Measurements from ENCODE around the gene QKI. TPM values are rescaled to one million over a fixed set of nuclear protein-coding genes. Genes with fewer than 3 reads are reported as not detected.

QKI gene
- total RNA-seq, 1 donor from 2014 or later: 460 TPM

DNA sequence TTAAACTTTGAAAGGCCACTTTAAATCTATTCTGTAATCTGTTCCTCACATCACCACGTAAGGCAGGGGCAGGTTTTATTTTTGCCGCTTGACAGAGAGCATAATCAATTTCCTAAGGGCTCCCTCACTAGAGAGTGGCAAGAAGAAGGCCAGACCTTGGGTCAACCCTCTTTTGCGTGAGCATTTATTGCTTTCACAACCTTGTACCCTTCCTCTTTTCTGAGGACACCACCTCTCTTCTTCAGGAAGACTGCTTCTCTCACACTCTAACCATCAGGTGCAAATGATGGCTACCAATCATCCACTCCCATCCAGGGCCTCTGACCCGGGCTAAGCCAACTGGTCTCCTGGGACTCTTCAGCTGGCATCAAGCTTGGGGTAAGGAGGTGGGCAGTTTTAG is 25.2 kb upstream of the QKI start:
- intact Hi-C loops (cut with DNase I): no loop called here
- DNase-seq (ENCODE audit: low spot score): no peak

DNA sequence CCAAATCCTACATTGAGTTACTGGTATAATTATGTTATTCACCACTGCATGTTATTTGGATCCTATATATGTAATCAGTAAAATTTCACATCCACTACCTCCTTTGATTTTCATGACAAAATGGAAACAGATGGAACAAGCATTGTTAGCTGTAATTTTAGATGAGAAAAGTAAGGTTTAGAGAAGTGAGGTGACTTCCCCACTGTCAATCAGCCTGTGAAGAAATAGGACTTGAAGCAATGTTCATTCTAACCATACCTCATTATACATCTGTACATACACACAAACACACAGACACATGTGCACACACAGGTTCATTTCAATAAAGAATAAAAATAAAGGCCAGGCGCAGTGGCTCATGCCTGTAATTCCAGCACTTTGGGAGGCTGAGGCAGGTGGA is 23.7 kb upstream of the QKI start:
- intact Hi-C loops (cut with DNase I): no loop called here
- no peak for DNase-seq (ENCODE audit: low spot score)

DNA sequence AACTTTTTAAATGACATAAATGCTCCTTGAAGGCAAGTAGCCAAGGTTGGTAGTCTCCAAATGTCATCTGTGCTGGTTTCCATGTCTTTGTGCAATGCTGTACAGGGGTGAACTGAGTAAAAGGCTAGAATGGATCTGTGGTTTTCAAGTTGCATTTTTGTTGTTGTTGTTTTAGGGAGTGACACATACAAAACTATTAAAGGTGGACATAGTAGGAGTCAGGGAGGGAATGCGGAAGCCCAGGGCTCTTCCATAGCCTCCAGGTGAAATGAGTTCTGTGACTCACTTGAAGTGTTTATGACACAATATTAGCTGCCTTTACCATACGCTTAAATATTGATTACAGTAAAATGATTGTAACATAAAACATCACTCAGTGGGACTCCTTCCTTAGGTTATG is 22.5 kb upstream of the QKI start:
- intact Hi-C loops (cut with DNase I): no loop called here
- no peak for DNase-seq (ENCODE audit: low spot score)

DNA sequence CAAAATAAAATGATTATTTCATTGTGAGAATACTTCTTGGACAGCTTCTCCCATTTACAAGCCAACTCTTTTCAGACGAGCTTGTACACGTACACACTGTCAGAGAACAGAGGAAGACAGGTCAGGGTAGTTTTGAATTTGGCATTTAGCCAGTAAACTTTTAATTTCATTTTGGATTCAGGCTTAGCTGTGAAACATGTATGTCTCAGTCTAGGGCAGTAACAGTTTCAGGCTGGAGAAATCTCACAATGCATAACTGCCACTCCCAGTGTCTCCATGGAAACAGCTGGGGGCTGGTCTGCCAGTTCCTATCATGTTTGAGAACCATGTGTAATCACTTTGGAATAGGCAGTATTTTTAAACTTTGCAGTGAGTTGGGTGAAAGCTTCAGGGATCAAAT is 22.0 kb upstream of the QKI start:
- intact Hi-C loops (cut with DNase I): no loop called here
- DNase-seq (ENCODE audit: low spot score): no peak

DNA sequence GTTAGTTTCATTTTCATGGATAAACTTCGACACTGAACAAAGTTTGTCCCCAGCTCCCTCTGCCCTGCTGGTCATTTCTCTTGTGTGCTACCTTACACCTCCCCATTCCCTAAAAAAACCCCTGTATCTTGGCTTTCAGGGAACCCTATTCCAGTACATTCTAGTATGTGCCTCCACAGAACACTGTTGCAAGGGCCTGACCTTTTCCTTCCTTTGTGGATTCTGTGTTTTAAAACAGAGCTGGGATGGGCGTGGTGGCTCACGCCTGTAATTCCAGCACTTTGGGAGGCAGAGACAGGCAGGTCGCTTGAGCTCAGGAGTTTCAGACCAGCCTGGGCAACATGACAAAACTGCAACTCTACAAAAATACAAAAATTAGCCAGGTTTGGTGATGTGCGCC is 20.6 kb upstream of the QKI start:
- intact Hi-C loops (cut with DNase I): no loop called here
- no peak for DNase-seq (ENCODE audit: low spot score)

DNA sequence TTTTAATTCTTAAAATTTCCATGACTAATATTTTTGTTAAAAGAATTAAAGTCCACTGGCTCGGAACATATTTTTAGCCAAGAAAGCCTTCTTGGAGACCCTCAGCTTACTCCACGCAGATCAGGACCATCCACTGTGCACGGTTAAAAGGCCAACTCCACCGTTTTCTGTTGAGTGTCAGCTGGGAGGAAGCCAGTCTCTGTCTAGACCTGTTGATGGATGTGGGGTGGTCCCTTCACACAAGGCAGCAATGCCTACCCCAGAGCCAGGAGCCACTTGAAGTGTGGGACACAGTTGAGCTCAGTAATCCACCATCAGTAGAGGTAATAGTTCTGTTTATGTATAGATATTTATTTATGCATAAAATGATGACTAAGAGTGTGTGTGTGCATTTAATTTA is 19.9 kb upstream of the QKI start:
- intact Hi-C loops (cut with DNase I): loop anchor here (5.0 kb wide), 1 partner anchor 37 kb away; no protein-coding TSS in a partner anchor
- no peak for DNase-seq (ENCODE audit: low spot score)

DNA sequence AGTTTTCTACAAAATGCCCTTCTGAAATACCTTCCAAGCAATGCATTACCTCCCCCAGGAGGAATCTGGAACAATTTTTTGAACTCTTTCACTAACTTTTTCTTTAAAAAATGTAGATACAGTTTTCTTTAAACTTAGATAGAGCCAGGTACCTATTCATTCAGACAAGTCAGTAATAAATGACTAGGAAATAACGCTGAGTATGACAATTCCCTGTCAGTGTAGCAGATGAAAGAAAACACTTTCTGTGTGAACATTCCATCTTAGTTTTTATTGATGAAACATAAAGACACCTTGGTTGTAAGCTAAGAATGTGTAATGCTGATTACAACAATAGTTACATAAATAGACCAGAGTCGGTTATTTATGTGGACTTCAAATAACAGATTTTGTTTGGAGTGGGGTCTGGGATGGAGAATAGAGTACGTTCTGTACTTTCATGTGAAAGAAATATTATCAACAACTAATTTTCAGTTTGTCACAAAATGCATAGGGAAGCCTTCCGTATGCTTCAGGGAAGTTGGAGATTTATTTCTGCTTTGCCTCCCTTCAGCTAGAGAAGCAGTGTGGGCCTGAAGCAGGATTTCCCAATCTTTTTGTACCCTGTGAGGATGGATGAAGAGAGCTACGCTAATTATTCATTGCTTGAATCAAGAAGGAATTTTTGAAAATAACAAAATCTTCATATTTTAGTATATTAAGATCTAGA is 19.2 kb upstream of the QKI start:
- intact Hi-C loops (cut with DNase I): loop anchor here (5.0 kb wide), 1 partner anchor 38 kb away; no protein-coding TSS in a partner anchor
- DNase-seq (ENCODE audit: low spot score): no peak

DNA sequence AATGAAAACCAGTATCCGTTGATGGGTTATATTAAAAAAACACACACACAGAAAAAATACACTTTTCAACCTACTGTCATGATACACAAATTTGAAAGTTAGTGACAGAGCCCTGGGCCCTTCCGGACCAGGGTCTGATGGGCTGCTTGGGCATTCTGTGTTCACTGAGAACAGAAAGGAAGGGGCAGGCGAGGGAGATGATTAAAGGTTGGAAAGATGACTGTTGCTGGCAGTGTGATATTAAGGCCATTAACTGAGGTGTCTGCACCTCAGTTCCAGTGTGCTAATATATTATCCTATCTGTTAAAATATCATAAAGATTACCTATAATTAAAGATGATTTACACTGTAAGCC is 18.7 kb upstream of the QKI start:
- DNase-seq (ENCODE audit: low spot score): no peak
- intact Hi-C loops (cut with DNase I): loop anchor here (5.0 kb wide), 1 partner anchor 39 kb away; no protein-coding TSS in a partner anchor

DNA sequence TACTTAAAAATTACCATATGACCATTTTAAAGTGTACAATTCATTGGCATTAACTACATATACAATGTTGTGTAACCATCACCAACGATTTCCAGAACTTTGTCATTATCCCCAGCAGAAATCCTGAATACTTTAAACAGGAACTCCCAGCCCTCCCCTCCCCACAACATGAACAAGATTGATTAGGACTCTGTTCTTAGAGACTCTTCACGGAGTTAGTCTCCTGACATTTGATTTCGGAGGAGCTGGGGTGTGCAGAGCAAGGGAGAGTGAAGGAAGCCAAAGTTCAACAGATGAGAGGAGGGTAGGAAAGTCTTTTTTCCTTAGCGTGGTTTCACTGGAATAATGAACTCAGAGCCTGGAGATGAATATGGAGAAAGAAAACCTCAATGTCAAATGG is 17.2 kb upstream of the QKI start:
- intact Hi-C loops (cut with DNase I): loop anchor here (5.0 kb wide), 1 partner anchor 40 kb away; no protein-coding TSS in a partner anchor
- no peak for DNase-seq (ENCODE audit: low spot score)

DNA sequence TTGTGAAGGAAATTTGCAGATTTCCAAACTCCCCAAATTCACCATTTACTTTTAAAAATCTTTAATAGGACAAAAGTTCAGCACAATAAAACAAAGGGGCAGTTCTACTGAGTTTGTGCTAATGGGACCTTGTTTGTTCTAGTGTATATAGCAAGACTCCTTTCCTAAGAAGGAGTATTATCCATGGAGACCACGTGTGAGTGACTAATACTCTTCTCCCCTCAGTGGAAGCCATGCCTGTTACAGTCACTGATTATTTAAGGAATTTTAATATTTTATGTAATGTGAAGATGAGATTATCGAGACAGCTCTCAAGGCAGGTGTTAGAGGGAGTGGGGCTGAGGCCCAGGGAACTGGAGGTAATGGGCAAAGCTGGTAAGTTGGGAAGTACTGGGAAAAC is 16.4 kb upstream of the QKI start:
- intact Hi-C loops (cut with DNase I): loop anchor here (5.0 kb wide), 1 partner anchor 41 kb away; no protein-coding TSS in a partner anchor

DNA sequence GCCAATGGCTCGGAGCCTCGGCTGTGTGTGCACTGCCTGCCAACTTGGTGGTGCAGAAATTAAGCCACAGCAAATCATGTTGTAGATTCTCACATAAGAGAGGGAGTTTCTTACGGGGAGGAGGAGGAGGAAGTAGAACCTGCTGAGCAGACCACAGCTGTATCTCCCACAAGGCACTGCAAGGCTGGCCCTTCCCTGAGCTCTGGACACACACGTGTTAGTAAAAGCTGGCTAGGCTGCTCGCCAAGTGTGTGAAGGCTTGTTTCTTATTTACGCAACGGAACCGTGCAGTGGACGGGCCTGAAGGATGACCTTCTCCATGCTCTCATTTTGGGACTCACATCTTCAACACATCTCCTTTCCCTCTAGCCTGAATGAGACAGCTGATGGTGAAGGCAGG is 15.7 kb upstream of the QKI start:
- intact Hi-C loops (cut with DNase I): loop anchor here (5.0 kb wide), 1 partner anchor 42 kb away; no protein-coding TSS in a partner anchor
- DNase-seq (ENCODE audit: low spot score): no peak

More for the DNA sequence above, 16.4 kb upstream of the QKI start:
- DNase-seq (ENCODE audit: low spot score): no peak

DNA sequence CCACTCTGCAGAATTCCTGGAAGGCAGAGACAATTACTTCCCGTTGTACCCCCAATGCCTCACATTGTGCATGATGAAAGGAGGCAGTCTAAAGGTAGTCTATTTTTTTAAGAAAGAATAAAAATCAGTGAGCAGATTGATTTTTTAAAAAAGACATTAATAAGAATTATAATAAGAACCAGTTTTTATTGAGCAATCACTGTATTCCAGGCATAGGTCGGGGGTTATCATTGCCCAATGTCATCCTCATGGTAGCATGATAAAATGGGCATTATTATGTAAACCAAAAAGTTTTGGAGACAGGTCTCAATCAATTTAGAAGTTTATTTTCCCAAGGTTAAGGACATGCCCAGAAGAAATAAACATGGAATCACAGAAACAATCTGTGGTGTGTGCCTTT is 14.0 kb upstream of the QKI start:
- intact Hi-C loops (cut with DNase I): no loop called here
- no peak for DNase-seq (ENCODE audit: low spot score)

DNA sequence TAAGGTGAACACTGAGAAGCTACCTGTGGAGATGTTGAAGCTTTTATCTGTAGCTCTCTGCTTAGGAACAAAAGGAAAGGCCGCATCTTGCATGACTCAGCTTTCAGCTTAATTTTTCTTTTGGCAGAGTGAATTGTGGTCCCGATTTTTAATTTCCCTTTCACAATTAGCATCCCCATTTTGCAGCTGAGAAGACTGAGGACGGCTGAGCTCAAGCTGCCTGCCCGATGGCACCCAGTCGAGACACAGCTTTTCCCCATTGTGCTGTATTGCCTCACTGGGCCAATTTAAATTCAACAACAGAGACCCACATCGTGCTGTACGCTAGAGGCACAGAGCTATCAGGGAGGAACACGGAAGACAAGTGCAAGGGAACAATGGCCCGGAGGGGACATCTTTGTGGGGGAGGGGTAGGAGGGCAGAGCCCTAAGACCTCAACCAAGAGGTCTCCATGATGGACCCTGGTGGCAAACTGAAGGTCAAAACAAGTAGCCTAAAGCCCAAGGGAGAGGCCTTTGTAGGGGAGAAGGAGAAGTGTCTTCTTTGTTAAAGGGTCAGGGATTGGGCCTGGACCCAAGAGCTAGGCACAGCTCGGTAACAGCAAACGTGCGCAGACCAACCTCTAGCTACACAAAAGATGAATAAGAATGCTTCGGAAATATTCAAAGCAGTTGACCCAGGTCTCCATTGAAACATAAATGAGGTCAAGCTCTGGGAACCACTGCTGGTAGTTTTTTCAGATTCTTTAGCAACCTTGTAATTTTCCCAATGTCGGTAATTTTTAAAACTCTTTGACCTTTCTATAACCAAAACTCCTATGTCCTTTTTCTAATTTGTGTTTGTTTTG is 13.3 kb upstream of the QKI start:
- DNase-seq (ENCODE audit: low spot score): no peak
- intact Hi-C loops (cut with DNase I): no loop called here

DNA sequence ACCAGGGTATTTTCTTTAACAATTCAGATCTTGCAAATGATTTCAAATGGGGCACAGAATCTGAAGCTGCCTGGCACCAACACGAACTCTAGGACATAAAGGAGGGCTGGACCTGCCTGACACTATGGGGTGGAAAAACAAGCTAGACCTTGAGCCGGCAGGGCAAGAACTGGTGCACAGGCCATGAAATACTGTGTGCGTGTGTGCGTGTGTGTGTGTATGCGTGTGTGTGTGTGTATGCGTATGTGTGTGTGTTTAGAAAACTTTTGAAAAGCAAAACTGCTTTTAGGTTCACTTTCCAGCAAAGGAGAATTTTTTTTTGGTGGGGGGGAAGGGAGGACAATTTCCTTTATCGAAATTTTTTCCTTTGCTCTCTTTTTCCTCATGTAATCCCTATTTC is 11.9 kb upstream of the QKI start:
- intact Hi-C loops (cut with DNase I): no loop called here
- no peak for DNase-seq (ENCODE audit: low spot score)

DNA sequence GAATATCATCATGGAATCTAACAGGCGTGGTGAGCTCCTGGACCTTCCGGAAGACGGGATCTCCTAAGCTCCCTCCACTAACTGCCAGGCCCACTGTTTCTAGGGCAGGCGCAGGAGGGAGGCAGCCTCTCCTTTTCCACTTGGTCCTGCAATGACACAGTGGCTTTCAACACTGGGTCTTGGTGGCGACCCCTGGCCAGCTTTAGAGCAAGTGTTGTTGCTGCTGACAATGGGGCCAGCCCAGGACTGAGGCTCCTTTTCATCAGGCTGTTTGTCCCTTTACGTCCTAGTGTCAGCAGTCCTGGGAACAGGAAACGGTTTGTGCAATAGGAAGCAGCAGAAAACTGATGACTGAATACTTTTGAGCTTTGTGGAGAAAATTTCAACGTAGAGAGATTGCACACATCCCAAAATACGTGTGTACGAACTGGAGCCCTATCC is 9.7 kb upstream of the QKI start:
- intact Hi-C loops (cut with DNase I): no loop called here
- DNase-seq (ENCODE audit: low spot score): no peak

DNA sequence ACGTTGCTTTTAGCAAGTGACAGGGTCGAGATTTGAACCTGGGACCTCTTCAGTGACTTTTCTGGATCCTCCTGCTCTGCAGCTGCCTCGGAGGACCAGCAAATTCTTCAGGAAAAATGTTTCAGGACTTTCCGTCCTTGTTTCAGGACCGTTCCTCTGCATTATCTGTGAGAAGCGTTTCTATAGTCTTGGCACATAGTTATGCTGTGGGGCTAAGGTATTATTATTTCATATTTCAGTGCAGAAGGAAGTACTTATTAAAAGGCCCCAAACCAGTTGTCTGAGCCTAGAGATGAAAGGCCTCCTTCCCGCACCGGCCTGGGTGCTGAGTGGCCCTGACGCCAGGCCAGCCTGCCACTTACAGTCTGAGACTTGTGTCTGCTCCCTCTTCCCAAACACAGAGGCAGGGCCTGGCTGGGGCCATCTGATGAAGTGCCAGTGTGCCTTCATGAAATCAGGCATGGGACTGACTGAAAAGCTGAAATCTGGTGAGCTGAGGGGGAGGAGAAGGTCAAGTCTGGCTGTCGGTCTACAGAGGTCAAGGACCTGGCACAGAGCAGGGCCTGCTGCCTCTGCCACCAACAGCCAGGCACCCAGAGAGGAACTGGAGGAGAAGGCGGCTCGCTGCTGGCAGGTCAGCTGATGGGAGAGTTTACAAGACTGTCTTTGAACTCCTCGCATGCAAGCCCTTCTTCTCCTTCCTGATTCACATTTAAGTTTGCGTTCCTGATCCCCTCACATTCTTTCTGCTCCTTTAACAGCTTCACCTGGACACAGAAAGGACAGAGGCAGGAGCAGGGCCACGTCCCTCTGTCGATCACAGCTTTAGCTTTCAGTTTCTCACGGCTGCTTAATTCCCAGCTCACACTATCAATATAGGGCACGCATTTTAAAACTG is 8.9 kb upstream of the QKI start:
- peak; percentile 91 for DNase-seq (ENCODE audit: low spot score)
- intact Hi-C loops (cut with DNase I): no loop called here

DNA sequence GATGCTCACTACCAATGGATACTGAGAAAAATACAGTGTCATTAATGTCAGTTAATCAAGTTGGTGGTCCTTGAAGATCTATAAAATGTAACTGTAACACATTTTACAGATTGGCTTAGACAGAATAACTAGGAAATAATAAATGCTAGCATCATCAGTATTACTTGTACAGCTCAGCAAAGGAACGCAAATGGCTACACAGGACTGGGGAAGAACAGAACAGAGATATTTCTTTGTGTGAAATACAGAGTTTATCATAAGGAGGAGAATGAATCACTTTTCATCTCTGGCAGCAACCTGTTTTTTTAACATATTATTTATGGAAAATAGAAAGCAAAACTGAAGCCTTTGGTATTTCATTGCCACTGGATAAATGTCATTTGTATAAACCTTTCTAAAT is 8.2 kb upstream of the QKI start:
- no peak for DNase-seq (ENCODE audit: low spot score)
- intact Hi-C loops (cut with DNase I): no loop called here

DNA sequence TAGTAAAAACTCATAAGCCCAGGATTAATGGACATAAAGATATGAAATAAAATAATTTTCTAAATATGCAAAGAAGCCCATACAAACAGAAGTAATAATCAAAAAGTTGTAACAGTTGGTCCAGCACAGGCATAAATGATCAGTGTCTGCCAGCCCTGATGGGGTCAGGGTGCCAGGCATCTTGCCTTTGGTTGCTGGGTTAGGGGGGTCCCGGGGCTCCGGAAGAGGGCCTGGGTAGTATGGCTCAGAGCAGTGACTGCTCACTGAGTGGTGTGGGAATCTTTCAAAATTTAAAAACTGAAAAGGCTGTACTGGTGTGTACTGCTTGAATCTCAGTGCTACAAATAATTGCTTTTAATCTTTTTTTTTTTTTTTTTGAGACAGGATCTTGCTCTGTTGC is 7.7 kb upstream of the QKI start:
- intact Hi-C loops (cut with DNase I): no loop called here
- no peak for DNase-seq (ENCODE audit: low spot score)

DNA sequence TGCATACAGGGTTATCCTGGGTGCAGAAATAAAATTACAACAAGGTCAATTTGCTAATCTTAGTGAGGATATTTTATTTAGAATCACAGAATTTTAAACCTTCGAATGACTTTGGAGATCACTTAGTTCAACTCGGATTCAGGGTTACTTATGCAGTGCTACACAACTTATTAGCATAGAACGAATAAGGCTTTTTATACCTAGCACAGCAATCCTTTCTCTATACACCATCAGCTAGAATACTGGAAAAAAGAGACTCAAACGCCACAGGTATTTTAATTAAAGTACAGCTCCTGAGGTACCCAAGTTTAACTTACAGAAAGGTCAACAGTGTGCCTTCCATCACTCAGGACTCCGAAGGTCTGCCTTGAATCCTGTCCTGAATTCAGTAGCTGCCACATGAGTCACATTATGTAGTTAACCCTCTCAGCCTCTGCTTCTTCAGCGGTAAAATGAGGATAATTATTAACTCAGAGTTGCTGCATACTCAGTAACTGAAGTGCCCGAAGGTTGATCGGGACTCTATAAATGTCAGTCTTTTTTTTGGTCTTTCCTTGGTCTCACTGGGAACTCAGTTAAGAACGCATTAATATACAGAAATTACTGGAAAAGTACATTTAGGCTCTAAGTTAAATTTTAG is 6.0 kb upstream of the QKI start:
- DNase-seq (ENCODE audit: low spot score): no peak
- intact Hi-C loops (cut with DNase I): no loop called here

All from cardiac septum (tissue), 1 donor.